ENCODE measurements around the gene LSM6.

- TF ChIP-seq CTCF (IDR thresholded peaks at IDR 0.05) (no peak), RCOR1 (IDR thresholded peaks at IDR 0.05; ENCODE audit: low read length) (no peak), EZH2phosphoT487 (IDR thresholded peaks at IDR 0.05; ENCODE audit: borderline replicate concordance, low read depth) (no peak), EP300 (IDR thresholded peaks at IDR 0.05; ENCODE audit: borderline replicate concordance in 1 of 2, low read depth in 1 of 2, low read length in 1 of 2) (no peak), MXI1 (IDR thresholded peaks at IDR 0.05; ENCODE audit: low read depth, low read length) (no peak)
- TF ChIP-seq, protein P1, sequence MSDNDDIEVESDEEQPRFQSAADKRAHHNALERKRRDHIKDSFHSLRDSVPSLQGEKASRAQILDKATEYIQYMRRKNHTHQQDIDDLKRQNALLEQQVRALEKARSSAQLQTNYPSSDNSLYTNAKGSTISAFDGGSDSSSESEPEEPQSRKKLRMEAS (IDR thresholded peaks at IDR 0.05; ENCODE audit: low read depth), result no peak
Observed at GRCh38 chr4:146193628-146194027, 18.1 kb downstream of the LSM6 start.

All from SK-N-SH (cell line).